ENCODE measurements around the gene ABCC3.

- no peak for TF ChIP-seq CTCF (IDR thresholded peaks at IDR 0.05)
- TF ChIP-seq POLR2A (IDR thresholded peaks at IDR 0.05), result peak; percentile 30
Observed at GRCh38 chr17:50707289-50708049, 72.8 kb downstream of the ABCC3 start, which contains the start of gene ANKRD40.

Measured in breast epithelium (tissue), 3 donors.